Neural cell (in vitro differentiated cells): Measurements from ENCODE around the gene SOX5.

Source experiments
- EP300 ChIP-seq: fragments of 450-650 bp; conservative IDR thresholded peaks from 2 replicates; pipeline ENCODE4 v1.6.1; 2014; ENCODE audit warnings: antibody characterized with exemption, mild to moderate bottlenecking, moderate library complexity; ENCODE audit not compliant: poor library complexity, severe bottlenecking
- EZH2 ChIP-seq: fragments of 200-600, 300-800 bp; shearing (Covaris generic), sonication (generic); IDR thresholded peaks from 2 replicates; pipeline ENCODE4 v1.6.1; 2014; ENCODE audit warnings: antibody characterized with exemption, low read length, borderline replicate concordance, mild to moderate bottlenecking; ENCODE audit not compliant: insufficient read depth, poor library complexity, severe bottlenecking
- POLR2AphosphoS5 ChIP-seq: IDR thresholded peaks from 2 replicates; pipeline ENCODE4 v1.6.1; 2012
- RAD21 ChIP-seq: fragments of 450-650 bp; conservative IDR thresholded peaks from 2 replicates; pipeline ENCODE4 v1.6.1; 2014; ENCODE audit warnings: antibody characterized with exemption, mild to moderate bottlenecking, moderate library complexity
- SMC3 ChIP-seq: fragments of 450-650 bp; conservative IDR thresholded peaks from 2 replicates; pipeline ENCODE4 v1.6.1; 2014; ENCODE audit warnings: antibody characterized with exemption, mild to moderate bottlenecking, moderate library complexity; ENCODE audit not compliant: poor library complexity
- TAF1 ChIP-seq: IDR thresholded peaks from 2 replicates; pipeline ENCODE4 v1.6.1; 2012; ENCODE audit warnings: low read depth
- TF ChIP-seq, protein P1 (sequence below): fragments of 450-650 bp; IDR thresholded peaks from 2 replicates; pipeline ENCODE4 v1.5.1; 2014; ENCODE audit warnings: antibody characterized with exemption, mild to moderate bottlenecking, moderate library complexity; ENCODE audit not compliant: poor library complexity, severe bottlenecking
- TF ChIP-seq, protein P2 (sequence below): IDR thresholded peaks from 2 replicates; pipeline ENCODE4 v1.6.1; 2012; ENCODE audit warnings: borderline replicate concordance

DNA sequence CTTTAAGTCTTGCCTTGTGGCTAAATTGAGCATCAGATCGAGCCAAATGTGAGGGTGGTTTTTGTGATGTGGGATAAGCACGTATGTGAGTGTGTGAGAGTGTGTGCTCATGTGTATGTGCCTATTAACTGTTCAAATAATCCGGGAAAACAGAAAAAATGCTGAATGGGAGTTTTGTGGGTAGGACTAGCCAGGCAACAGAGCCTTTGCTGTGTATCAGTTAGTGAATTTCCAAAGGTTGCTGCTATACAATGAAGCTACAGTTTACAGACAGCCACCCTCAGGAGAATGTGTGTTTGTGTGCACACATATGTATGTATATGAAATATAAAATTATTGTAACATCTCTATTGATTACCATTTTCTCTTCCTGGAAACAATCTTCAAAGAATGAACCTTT lies 154.0 kb downstream of the SOX5 start:
- TF ChIP-seq, protein P1, sequence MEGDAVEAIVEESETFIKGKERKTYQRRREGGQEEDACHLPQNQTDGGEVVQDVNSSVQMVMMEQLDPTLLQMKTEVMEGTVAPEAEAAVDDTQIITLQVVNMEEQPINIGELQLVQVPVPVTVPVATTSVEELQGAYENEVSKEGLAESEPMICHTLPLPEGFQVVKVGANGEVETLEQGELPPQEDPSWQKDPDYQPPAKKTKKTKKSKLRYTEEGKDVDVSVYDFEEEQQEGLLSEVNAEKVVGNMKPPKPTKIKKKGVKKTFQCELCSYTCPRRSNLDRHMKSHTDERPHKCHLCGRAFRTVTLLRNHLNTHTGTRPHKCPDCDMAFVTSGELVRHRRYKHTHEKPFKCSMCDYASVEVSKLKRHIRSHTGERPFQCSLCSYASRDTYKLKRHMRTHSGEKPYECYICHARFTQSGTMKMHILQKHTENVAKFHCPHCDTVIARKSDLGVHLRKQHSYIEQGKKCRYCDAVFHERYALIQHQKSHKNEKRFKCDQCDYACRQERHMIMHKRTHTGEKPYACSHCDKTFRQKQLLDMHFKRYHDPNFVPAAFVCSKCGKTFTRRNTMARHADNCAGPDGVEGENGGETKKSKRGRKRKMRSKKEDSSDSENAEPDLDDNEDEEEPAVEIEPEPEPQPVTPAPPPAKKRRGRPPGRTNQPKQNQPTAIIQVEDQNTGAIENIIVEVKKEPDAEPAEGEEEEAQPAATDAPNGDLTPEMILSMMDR: no peak
- TF ChIP-seq EP300: no peak
- TF ChIP-seq, protein P2, sequence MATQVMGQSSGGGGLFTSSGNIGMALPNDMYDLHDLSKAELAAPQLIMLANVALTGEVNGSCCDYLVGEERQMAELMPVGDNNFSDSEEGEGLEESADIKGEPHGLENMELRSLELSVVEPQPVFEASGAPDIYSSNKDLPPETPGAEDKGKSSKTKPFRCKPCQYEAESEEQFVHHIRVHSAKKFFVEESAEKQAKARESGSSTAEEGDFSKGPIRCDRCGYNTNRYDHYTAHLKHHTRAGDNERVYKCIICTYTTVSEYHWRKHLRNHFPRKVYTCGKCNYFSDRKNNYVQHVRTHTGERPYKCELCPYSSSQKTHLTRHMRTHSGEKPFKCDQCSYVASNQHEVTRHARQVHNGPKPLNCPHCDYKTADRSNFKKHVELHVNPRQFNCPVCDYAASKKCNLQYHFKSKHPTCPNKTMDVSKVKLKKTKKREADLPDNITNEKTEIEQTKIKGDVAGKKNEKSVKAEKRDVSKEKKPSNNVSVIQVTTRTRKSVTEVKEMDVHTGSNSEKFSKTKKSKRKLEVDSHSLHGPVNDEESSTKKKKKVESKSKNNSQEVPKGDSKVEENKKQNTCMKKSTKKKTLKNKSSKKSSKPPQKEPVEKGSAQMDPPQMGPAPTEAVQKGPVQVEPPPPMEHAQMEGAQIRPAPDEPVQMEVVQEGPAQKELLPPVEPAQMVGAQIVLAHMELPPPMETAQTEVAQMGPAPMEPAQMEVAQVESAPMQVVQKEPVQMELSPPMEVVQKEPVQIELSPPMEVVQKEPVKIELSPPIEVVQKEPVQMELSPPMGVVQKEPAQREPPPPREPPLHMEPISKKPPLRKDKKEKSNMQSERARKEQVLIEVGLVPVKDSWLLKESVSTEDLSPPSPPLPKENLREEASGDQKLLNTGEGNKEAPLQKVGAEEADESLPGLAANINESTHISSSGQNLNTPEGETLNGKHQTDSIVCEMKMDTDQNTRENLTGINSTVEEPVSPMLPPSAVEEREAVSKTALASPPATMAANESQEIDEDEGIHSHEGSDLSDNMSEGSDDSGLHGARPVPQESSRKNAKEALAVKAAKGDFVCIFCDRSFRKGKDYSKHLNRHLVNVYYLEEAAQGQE: no peak
- TF ChIP-seq POLR2AphosphoS5: no peak
- no peak for TF ChIP-seq SMC3
- no peak for TF ChIP-seq RAD21
- TF ChIP-seq TAF1: no peak
- no peak for TF ChIP-seq EZH2
